ENCODE data around the gene EIF3K.

The EIF3K gene

GRCh38 chr19:38665950-38666662 is 47.1 kb downstream of the EIF3K start:
- DNase-seq (ENCODE audit: low read depth, low spot score) = no peak

DNA sequence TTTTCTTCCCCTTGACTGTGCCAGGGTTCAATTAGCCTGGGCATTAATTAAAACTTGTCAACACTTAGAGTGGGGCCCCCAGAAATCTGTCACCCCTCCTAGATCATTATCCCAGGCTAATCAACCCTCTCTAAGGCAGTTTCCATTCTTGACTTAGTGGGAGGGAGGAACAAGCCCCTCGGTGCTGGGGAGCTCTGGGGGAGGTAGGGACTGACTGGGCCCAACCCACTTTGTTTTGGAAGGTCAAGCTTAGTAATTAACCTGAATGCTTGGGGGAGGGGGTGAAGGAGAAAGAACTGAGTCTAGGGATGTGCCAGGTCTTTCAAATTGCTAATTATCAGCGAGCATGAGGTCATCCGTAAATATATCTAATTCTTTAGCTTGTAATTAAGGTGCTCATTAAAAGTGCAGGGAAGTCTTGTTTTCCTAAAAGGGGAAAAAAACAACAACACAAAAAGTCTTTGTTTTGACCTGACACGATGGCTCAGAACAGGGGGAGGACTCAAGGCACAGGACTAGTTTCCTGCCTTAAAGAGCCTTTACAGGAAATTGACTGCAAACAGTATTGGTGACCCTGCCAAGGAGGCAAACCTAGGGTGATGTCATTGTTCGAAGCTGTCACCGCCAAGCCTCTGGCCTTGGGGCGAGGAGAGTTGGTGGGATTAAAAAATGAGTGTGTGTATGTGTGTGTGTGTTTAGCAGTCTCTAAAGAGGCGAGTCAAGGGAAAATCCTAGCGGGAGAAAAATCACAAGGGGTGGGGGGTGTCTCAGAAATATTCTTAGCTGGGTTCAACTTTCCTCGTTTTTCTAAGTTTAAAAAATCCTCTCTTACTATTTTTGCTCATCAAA is 47.9 kb downstream of the EIF3K start:
- DNase-seq (ENCODE audit: low read depth, low spot score) = no peak

- DNase-seq (ENCODE audit: low read depth, low spot score) = no peak
Measured at GRCh38 chr19:38667661-38668171, 48.7 kb downstream of the EIF3K start.

- no peak for DNase-seq (ENCODE audit: low read depth, low spot score)
Measured at GRCh38 chr19:38669552-38669951, 50.6 kb downstream of the EIF3K start.

GRCh38 chr19:38670921-38671398 is 52.0 kb downstream of the EIF3K start:
- DNase-seq (ENCODE audit: low read depth, low spot score) = no peak

GRCh38 chr19:38671654-38672053 is 52.7 kb downstream of the EIF3K start:
- no peak for DNase-seq (ENCODE audit: low read depth, low spot score)

- no peak for DNase-seq (ENCODE audit: low read depth, low spot score)
Measured at GRCh38 chr19:38673030-38673429, 54.0 kb downstream of the EIF3K start.

GRCh38 chr19:38674388-38675171 is 55.6 kb downstream of the EIF3K start:
- DNase-seq (ENCODE audit: low read depth, low spot score) = no peak

- DNase-seq (ENCODE audit: low read depth, low spot score) = no peak
Measured at GRCh38 chr19:38675611-38676010, 56.6 kb downstream of the EIF3K start.

DNA sequence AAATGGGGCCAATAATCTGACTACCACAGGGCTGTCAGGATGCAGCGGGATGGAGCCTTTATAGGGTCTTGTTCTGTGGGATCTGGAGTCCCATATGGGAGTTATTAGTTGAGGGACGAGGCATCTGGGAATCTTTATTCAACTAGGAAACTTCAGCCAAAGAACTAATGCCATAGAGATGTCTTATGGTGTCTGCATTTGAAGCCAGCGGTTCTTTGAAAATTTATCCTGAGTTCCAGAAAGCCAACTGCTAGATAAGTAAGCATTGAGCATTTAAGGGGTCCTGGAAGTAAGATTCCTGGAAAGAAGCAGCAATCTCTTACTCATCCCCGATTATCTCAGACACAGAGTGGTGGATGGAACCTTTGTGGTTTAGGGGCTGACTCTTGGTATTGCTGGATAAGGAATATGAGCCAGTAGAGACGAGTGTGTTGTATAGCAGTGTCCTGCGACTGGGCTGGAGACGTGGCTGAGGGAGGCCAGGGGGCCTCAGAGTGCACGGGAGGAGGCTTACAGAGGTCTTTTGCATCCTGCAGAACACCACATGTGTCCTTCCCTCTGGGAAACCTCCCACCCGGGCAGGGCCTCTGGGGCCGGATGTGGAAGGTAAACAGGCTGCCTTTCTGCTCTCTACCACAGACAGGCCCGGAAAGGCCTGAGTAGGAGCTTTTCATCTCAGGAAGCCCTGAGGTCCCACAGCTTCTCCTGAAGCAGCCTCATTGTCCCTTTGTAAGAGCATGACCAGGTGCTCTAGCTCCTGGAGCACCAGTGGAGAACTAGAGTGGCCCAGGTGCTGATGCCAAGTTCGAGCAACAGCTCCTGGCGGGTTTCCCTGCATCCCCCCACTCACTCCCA is 57.3 kb downstream of the EIF3K start:
- DNase-seq (ENCODE audit: low read depth, low spot score) = no peak

DNA sequence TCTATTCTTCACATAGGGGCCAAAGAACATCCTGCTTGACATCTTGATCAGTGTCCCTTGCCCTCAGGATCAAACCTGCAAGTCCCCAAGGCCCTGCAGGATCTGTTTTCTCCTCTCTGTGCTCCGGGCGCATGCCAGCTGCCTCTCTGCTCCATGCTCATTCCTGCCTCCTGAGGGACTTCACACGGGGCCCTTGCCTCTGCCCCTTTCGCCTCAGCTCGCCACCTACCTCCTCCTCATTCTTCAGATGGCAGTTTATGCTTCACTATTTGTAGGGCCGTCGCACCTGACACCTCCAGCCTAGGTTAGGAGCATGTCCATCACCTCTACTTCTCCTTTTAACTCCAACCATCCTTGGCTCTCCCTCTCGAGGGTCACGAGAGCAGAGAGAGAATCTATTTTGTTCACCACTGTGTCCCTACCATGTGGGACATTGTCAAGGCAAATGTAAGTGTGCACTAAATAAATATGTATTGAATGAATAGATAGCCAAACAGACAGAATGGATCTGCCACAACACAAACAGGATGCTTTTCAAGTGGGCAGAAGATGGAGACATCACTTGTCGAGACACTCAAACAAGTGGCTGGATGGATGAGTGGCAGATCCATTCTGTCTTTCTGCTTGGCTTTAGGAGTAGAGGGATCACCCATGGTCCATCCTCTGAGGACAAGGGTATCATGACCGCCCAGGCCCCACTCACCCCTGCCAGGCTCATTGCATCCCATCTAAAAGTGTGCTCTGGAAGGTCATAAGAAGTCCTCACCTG is 58.1 kb downstream of the EIF3K start:
- DNase-seq (ENCODE audit: low read depth, low spot score) = no peak

GRCh38 chr19:38678217-38678890 is 59.4 kb downstream of the EIF3K start:
- DNase-seq (ENCODE audit: low read depth, low spot score) = no peak

- DNase-seq (ENCODE audit: low read depth, low spot score) = no peak
Measured at GRCh38 chr19:38678891-38679494, 60.0 kb downstream of the EIF3K start.

- no peak for DNase-seq (ENCODE audit: low read depth, low spot score)
Measured at GRCh38 chr19:38679839-38680238, 60.9 kb downstream of the EIF3K start.

DNA sequence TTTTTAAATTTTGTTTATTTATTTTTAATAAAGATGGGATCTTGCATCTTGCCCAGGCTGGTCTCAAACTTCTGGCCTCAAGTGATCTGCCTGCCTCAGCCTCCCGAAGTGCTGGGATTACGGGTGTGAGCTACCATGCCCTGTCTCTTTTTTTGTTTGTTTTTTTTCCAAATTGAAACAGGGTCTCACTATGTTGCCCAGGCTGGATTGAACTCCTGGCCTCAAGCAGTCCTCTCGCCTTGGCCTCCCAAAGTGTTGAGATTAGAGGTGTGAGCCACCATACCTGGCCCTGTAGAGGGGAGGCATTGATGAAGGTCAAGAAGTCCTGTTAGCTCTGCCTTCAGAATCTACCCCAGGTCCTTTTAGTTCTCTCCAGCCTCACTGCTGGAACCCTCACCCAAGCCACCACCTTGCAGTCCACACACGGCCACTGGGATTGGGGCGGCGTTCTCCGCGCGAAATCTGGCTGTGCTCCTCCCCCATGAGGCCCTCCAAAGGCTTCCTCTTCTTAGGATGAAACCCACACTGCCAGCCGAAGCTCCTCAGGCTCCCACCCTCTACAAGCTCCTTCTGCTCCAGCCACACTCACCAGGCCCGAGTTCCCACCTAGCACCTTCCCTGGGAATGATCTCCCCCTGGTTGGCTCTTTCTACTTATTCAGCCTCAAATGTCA is 63.3 kb downstream of the EIF3K start:
- no peak for DNase-seq (ENCODE audit: low read depth, low spot score)

DNA sequence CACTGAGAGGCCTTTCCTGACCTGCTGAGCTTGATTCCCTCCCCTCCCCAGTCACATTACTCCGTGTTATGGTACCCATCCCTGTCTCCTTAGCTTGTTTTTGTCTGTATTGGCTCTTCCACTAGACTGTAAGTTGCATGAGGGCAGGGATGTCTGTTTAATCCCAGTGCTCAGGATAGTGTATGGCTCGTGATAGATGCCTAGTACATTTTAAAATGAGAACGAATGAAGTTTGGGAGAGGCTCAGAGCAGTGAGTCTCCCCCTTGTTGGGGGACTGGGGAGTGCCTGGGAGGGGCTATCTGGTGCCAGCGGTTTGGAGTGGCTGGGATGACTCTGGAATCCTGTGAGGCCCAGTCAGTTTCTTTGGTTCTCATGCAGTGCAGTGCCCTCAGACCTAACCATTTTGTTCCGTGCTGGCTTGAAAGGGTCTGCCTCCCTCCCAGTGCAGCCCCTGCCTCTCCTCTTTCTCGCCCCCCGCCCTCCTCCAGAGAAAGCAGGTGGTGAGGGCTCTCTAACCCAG is 63.9 kb downstream of the EIF3K start:
- no peak for DNase-seq (ENCODE audit: low read depth, low spot score)

DNA sequence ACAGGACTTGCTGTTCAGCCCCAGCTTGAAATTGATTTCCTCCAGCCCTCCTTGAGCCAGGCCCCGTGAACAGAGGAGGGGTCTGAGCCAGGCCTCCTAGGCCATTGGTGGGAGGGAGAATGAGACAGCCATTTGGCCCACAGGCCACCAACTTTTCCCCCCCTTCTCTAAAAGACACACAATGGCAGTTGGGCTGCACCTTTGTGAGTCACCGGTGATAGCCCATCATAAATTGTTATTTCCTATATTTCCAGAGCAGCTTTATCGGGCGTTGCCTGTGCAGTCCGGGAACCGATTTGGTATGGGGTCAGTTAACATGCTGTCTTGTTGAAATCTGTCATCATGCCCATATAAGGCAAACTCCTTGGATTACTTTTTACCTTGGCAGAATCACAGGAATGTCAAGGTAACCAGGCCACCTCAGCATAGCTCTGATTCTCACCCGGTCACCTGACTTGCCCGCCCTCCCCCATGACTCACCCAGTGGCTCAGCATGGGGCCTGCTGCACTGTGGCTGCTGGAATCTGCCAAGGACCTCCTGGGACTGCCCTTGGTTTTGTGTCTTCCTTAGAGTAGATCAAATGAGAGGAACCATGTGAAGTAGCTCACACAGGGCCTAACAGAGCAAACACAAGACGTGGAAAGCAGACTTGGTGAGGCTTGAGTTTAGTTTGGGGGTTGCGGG is 64.5 kb downstream of the EIF3K start:
- peak; percentile 20 for DNase-seq (ENCODE audit: low read depth, low spot score)
